Measurements from ENCODE around the gene PRND.
"Not testable (repeated sequence)": the region's sequence is repeated elsewhere in the genome, so short reads cannot be mapped to it uniquely, and the experiment has no call there.

PRND gene

DNA sequence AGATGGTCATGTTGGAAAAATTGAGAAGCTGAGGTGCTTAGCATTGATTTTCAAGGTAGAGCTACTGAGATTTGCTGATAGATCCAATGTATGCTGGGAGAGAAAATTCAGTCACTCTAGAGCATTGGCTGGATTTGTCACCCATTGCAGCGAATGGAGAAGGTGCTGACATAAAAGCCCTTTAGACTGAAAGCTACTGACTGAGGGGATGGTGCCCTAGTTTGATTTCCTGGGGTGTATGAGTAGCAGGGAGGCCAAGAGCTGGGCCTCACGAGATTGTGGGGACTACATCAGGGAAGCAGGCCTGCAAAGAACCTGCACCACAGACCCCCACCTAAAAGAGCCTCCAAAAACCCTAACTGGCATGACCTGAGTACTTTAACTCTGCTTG, 23.9 kb upstream of the PRND start:
- no peak overlapping the region for H3K27ac ChIP-seq
- H3K4me1 ChIP-seq (ENCODE audit: control insufficient read depth in 1 of 2, insufficient read depth in 1 of 2, low read depth in 1 of 2, low read length in 1 of 2) = no peaks in the 10 kb centered on the region
- no peak overlapping the region for H3K4me3 ChIP-seq (ENCODE audit: low read depth in 1 of 2, low read length in 1 of 2)
- H3K27me3 ChIP-seq = no peaks in the 10 kb centered on the region
- no peaks in the 10 kb centered on the region for H3K9me3 ChIP-seq
- H3K36me3 ChIP-seq = peaks cover 10% of the 10 kb centered on the region
- TF ChIP-seq, protein P1, sequence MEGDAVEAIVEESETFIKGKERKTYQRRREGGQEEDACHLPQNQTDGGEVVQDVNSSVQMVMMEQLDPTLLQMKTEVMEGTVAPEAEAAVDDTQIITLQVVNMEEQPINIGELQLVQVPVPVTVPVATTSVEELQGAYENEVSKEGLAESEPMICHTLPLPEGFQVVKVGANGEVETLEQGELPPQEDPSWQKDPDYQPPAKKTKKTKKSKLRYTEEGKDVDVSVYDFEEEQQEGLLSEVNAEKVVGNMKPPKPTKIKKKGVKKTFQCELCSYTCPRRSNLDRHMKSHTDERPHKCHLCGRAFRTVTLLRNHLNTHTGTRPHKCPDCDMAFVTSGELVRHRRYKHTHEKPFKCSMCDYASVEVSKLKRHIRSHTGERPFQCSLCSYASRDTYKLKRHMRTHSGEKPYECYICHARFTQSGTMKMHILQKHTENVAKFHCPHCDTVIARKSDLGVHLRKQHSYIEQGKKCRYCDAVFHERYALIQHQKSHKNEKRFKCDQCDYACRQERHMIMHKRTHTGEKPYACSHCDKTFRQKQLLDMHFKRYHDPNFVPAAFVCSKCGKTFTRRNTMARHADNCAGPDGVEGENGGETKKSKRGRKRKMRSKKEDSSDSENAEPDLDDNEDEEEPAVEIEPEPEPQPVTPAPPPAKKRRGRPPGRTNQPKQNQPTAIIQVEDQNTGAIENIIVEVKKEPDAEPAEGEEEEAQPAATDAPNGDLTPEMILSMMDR (IDR thresholded peaks at IDR 0.05) = no peak

DNA sequence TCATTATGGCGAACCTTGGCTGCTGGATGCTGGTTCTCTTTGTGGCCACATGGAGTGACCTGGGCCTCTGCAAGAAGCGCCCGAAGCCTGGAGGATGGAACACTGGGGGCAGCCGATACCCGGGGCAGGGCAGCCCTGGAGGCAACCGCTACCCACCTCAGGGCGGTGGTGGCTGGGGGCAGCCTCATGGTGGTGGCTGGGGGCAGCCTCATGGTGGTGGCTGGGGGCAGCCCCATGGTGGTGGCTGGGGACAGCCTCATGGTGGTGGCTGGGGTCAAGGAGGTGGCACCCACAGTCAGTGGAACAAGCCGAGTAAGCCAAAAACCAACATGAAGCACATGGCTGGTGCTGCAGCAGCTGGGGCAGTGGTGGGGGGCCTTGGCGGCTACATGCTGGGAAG, 22.5 kb upstream of the PRND start:
- no peak overlapping the region for H3K4me3 ChIP-seq (ENCODE audit: low read depth in 1 of 2, low read length in 1 of 2)

DNA sequence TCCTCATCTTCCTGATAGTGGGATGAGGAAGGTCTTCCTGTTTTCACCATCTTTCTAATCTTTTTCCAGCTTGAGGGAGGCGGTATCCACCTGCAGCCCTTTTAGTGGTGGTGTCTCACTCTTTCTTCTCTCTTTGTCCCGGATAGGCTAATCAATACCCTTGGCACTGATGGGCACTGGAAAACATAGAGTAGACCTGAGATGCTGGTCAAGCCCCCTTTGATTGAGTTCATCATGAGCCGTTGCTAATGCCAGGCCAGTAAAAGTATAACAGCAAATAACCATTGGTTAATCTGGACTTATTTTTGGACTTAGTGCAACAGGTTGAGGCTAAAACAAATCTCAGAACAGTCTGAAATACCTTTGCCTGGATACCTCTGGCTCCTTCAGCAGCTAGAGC, 21.8 kb upstream of the PRND start:
- no peaks in the 10 kb centered on the region for H3K4me1 ChIP-seq (ENCODE audit: control insufficient read depth in 1 of 2, insufficient read depth in 1 of 2, low read depth in 1 of 2, low read length in 1 of 2)
- no peak overlapping the region for H3K27ac ChIP-seq
- H3K36me3 ChIP-seq = peaks cover 10% of the 10 kb centered on the region
- H3K9me3 ChIP-seq = no peaks in the 10 kb centered on the region
- TF ChIP-seq, protein P1 (IDR thresholded peaks at IDR 0.05) = no peak
- H3K27me3 ChIP-seq = peaks cover 6% of the 10 kb centered on the region
- H3K4me3 ChIP-seq (ENCODE audit: low read depth in 1 of 2, low read length in 1 of 2) = no peak overlapping the region

More for the DNA sequence above, 22.5 kb upstream of the PRND start:
- H3K4me1 ChIP-seq (ENCODE audit: control insufficient read depth in 1 of 2, insufficient read depth in 1 of 2, low read depth in 1 of 2, low read length in 1 of 2) = no peaks in the 10 kb centered on the region
- peaks cover 10% of the 10 kb centered on the region for H3K36me3 ChIP-seq
- no peaks in the 10 kb centered on the region for H3K9me3 ChIP-seq
- peaks cover 4% of the 10 kb centered on the region for H3K27me3 ChIP-seq
- TF ChIP-seq, protein P1 (IDR thresholded peaks at IDR 0.05) = no peak
- no peak overlapping the region for H3K27ac ChIP-seq

DNA sequence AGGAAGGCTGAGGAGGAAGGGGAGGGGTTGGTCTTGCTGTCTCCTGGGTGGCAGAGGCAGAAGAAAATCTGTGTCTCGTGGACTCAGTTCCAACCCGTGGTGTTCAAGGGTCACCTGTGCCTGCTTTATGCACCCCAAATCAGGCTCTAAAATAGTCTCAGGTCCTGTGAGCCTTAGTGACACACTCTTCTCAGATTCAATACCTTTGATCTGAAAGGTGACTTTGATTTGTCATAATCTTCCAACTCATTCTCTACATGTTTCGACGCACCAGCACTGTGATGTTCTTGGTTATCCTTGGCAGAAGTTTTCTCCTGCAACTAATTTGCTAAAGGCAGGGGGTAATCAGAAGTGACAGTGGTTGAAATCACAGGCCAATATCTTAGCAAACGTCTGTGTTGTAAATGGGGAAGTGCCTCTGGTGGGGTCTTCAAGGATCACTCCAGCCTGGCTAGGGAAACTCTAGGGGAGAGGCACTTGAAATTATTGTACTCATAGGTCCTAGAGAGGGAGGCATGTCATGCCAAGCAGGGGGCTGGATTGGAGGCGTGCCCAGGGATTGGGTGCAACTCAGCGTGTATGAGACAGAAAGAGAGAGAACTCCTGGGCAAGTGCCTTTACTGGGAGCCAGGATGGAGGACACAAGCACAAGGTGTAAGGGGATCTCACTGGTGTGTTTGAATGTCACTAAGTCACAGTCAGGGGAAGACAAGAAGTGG, 19.0 kb upstream of the PRND start:
- H3K9me3 ChIP-seq = no peaks in the 10 kb centered on the region
- no peaks in the 10 kb centered on the region for H3K4me1 ChIP-seq (ENCODE audit: control insufficient read depth in 1 of 2, insufficient read depth in 1 of 2, low read depth in 1 of 2, low read length in 1 of 2)
- H3K4me3 ChIP-seq (ENCODE audit: low read depth in 1 of 2, low read length in 1 of 2) = no peak overlapping the region
- TF ChIP-seq, protein P1 (IDR thresholded peaks at IDR 0.05) = no peak
- H3K27me3 ChIP-seq = peaks cover 6% of the 10 kb centered on the region
- H3K36me3 ChIP-seq = peaks cover 10% of the 10 kb centered on the region
- no peak overlapping the region for H3K27ac ChIP-seq

DNA sequence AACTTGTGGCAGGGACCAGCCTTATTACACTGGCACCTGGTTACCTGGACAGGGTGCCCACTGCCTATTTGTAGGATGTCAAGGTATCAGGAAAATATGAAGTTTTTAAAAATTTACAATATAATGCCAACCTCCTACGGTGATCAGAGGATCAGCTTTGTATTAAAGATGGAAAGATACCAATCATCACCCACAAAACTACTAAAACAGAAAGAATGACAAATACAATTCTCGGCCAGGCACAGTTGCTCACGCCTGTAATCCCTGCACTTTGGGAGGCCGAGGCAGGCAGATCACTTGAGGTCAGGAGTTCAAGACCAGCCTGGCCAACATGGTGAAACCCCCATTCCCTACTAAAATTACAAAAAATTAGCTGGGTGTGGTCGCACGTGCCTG, 18.4 kb upstream of the PRND start:
- H3K4me1 ChIP-seq (ENCODE audit: control insufficient read depth in 1 of 2, insufficient read depth in 1 of 2, low read depth in 1 of 2, low read length in 1 of 2) = no peaks in the 10 kb centered on the region
- H3K9me3 ChIP-seq = no peaks in the 10 kb centered on the region
- H3K36me3 ChIP-seq = peaks cover 10% of the 10 kb centered on the region
- H3K27ac ChIP-seq = no peak overlapping the region
- H3K4me3 ChIP-seq (ENCODE audit: low read depth in 1 of 2, low read length in 1 of 2) = no peak overlapping the region
- H3K27me3 ChIP-seq = peaks cover 6% of the 10 kb centered on the region
- TF ChIP-seq, protein P1 (IDR thresholded peaks at IDR 0.05) = no peak

DNA sequence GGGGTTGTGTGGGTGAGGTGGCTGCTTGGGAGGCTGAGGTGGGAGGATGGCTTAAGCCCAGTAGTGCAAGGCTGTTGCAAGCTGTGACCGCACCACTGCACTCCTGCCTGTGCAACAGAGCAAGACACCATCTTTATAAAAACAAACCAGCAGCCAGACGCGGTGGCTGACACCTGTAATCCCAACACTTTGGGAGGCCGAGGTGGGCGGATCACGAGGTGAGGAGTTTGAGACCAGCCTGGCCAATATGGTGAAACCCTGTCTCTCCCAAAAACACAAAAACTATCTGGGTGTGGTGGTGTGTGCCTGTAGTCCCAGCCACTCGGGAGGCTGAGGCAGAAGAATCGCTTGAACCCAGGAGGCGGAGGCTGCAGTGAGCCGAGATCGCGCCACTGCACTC, 14.8 kb upstream of the PRND start:
- peaks cover 11% of the 10 kb centered on the region for H3K27me3 ChIP-seq
- not testable (repeated sequence) for H3K4me1 ChIP-seq (ENCODE audit: control insufficient read depth in 1 of 2, insufficient read depth in 1 of 2, low read depth in 1 of 2, low read length in 1 of 2); H3K27ac ChIP-seq; H3K4me3 ChIP-seq (ENCODE audit: low read depth in 1 of 2, low read length in 1 of 2); H3K9me3 ChIP-seq; H3K36me3 ChIP-seq

Data from neutrophil (primary cell).